HG02588 (cell line): Measurements from ENCODE around the gene RYR3.

Source experiments
- ATAC-seq: cut with Tn5 transposase; IDR thresholded peaks from one replicate; pipeline ENCODE4 v1.9.1; 2021; ENCODE audit warnings: mild to moderate bottlenecking, moderate library complexity; ENCODE audit not compliant: unreplicated experiment

The RYR3 gene

DNA sequence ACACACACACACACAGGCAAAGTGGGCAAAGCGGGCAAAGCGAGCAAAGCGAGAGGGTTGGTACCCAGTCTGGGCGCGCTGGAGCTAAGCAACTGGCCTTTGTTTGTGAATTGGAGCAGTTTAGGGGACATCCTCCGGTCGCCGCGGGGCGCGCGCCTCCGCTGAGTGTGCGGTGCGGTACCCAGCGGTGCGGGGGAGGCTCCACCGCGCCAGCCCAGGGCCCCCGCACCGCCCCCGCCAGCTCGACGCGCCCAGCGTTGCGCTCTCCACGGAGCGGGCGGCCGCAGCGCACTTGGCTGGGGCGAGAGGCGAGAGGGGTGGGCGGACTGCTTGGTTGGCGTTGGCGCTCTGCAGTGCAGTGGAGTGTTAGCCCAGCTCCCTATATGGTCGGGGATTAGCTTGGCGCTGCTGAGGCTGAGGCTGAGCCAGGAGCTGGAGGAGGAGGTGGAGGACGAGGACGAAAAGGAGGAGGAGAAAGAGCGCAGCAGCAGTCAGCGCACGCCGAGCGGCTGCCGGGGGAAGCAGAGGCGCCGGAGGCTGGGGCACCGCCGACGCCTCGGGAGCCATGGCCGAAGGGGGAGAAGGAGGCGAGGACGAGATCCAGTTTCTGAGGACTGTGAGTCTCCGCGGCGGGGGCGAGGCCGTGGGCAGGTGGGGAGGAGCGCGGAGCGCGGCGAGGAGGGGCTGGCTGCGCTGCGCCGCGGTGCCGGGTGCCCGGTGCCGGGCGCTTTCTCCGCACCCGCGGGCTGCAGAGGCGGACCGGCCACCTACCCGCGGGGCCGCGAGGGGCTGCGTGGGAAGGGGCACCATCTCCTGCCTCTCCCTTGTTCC is at the start of gene RYR3:
RYR3 (plus strand) TSS at position 487 of the 831 bp plus-strand sequence; CDS start at position 566, 79 bp downstream.
- no peak for ATAC-seq

DNA sequence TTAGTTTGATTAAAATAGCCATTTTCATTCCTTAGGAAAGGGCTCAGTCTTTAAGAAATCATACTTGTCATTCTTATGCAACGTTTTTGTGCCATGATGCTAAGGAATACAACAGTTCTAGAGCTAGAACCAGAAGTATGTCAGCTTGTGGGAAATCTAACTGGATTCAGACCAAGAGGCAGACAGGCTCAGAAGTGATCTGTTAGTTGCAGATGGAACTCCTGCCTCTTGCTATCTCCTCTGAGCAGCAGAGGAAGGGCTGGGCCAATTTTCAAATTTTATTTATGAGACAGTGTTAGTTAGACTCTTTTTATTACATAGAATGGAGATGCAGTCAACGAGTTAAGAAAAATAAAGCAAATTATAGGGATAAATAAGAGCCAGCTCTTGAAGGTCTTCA is 48.5 kb upstream of the RYR3 start:
- ATAC-seq: no peak

DNA sequence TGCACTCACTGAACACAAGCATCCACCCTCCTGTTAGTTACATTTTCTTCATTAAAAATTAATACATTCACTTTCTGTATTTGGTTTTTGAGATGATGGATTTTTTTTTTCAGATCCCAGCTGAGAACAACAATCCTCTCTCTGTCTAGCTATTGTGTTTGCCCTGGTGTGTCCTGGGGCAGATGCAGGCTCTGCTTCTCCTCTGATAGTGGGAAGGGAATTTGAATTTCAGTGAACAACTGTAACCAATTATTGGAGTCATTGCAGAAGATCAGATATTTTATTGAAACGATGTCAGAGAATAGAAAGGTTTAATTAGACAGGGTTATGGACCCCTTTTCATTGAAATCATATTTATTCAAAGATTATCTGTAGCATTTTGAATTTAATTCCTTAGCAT is 33.1 kb upstream of the RYR3 start:
- ATAC-seq: no peak

DNA sequence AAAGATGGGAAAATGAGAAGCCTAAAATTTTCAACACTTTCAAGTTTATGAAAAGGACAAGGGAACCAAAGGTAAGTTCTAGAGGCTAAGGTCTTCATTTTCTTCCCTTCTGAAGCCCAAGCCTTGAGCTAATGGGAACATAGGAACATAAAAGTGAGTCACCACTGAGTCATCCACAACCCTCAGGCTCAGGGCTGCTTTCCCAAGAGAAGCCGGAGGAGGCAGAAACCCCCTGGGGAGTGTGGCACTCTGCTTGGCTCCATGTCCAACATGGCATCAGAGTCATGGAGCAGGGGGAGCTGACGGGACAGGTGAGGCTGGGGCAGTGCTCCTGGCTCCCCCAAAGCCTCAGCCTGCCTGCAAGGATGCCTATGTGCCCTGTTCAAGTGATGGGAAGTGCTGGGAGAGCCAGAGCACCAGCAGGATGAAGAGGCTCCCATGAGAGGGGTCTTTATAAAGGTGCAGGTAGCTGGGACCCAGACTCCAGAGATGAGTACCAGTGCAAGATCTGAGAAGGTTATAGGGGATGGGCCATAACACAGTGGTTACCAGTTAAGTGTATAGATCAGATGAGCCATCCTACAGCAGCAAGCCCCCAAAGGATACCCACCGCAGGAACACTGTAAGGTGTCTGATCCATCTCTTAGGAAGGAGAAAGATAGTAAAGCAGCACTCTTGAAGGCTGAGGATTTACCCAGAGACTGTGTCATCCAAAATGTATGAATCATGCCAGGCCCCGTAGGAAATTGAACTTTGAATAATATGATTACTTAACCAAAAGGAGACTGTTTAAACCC is 31.8 kb upstream of the RYR3 start:
- ATAC-seq: no peak

DNA sequence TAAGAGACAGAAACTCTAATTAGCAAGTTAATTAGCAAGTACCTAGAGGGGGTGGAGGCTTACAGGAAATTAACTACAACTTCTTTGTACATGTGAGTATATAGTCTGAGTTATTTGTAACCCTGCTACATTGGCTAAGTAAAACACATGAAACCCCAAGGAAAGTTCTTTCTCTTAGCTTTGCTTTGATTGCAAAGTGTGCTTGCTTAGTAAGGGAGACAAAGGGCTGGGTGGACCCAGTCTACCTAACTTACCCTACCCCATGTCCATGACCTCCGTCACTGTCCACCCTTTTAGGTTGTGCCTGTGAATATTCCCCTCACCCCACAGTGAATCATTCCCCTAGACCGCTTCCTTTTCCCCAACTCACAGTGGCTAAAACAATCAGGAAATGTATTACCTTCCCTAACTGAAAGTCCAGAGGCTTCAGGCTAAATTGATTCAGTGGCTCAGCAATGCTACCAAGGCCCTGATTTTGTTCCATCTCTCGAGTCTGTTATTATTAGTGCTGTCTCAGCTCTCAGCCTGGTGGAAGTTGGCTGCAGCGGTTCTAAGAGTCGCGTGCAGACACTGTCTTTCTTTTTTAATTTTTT is 31.1 kb upstream of the RYR3 start:
- no peak for ATAC-seq

DNA sequence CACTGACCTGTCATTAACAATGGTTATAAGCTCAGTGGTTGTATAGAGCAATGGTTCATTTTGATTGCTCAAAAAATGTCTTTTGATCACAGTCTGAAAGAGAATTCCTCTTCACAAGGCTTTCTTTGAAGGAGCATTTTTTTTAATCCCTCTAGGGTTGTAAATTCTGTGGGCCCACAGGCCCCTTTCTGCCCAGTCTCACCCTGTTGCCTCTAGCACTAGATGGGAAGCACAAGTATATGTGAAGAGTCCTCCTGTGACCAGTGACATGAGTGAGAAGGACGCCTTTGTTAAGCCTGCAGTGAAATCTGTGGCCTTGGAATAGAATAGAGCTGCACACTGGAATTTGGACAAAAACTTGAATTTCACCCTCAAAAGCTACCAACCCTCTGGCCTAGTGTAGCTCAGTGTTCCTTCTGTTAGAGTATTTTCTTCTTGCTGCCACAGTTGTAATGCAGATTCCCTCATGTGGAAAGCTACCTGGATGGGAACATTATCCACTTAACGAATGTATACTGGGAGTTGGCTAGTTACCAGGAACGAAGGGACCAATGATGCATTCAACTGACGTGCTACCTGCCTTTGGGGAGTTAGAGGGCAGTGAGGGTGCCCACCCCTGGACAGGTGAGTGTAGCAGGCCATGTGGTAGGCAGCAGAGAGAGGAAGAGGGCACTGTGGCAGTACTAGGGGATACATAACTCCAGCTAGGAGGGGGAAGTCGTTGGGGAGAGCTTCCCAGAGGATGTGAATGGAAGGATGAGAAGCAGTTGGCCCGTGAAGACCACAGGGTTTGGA is 28.3 kb upstream of the RYR3 start:
- no peak for ATAC-seq

DNA sequence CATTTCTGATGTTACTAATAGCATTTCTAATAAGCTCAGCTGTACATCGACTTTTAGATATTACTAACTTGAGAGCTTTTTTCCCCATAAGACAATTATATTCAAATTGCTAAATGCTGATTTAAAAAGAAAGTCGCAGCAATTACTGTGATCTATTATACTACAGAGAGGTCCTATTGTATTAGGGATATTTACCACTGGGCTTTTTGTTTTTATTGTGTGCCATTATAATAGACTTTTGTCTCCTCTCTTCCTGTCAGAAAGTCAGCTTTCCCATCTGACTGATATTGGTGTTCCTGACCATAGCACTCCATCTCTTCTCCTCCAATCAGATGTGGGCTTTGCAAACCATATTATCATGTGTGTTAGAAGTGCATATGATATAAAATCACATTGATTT is 27.2 kb upstream of the RYR3 start:
- no peak for ATAC-seq

DNA sequence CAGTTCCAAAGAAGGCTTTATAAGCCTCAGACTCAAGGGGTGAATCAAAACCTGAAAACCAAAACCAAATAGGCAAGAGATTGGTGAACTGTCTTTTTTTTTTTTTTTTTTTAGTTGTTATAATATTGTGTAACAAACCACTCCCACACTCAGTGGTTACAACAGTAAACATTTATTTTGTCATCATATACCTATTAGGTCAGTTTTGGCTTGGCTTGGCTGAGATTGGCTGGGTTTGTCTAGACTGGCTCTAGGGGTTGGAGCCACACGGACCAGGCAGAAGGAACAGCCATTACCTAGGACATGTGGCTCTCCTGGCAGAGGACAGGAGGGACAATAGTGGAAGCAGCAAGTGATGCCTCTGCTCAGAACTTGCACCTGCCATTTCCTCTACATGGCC is 26.4 kb upstream of the RYR3 start:
- no peak for ATAC-seq

DNA sequence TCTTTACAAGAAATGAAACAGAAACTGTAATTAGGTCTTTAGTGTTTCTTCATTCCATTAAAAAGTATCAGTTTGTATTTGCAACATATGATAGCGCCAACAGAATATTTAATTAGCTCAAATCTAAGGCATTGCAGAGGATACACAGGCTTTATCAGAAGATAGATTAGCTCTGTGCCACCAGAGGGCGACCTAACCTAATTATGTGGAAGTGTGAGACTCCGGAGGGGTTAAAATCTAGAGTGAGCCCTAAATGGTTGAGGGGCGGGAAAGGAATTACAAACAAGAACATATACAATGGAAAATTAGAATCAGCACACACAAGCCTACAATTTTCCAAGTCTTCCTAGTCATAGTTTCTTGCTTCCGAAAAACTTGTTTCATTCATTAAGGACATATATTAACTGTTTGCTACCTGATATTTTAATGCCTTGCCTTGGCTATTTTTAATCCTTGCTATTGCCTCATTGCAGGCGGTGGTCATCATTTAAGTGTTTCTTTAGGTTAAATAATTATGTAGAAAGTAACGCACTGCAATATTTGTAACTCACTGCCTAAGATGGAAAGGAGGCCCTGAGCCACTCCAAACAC is 18.0 kb upstream of the RYR3 start:
- peak; percentile 50 for ATAC-seq

DNA sequence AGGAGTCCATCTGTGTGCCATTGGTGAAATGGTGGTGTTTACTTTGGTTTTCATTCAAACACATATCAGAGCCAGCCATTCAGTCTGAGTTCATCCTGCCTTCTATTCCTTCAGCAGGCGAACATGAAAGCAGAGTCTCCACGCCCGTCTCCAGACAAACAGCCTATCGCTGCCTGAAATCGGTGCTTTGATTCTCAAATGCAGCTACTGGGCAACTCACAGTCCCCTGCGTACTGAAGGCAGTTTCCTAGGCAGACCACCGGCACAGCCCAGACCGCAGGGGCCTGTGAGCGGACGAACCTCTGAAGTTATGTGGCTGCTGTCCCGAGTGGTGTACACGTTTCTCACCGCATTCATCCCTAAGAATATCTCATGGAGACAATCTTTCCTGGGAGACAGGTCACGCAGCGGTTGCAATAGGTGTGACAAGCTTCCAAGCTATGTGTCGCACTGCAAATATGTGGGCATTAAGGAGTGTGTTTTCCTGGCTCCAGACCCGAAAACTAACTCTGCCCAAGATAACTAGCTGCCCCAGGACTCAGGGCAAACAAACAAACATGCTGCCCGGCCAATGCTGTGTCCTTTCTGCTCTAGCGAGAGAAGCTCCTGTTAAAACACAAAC is 16.9 kb upstream of the RYR3 start:
- no peak for ATAC-seq

DNA sequence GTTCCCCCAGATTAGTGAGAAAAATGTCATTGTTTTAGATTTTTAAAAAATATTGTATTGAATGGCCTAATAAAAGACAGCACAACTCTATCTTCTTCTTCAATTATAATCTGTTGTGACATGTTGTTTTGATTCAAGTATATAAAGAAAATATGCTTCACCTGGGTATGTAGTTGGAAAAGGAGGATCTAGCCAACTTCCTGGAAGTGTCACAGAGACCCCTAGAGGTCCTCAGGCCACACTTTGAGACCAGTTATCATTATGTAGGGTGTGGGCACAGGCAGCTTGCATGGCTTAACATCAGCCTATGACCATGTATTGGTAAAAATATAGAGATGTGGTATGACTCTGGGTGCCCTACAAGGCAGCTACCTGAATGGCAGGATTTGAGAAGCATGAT is 14.7 kb upstream of the RYR3 start:
- no peak for ATAC-seq

DNA sequence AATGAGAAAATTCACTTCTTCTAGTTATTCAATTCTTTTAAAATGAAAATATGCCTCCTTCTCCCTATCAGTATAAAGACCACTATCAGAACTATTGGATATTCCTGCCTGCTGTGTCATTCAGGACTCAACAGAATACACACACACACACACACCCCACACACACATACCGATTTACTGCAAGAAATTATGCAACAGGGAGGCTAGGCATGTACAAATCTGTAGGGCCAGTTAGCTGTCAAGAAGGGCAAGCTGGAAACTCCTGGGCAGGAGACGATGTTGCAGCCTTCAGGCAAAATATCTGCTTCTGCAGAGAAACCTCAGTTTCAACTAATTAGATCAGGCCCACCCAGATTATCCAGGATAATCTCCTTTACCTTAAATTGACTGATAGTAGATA is 13.9 kb upstream of the RYR3 start:
- no peak for ATAC-seq

DNA sequence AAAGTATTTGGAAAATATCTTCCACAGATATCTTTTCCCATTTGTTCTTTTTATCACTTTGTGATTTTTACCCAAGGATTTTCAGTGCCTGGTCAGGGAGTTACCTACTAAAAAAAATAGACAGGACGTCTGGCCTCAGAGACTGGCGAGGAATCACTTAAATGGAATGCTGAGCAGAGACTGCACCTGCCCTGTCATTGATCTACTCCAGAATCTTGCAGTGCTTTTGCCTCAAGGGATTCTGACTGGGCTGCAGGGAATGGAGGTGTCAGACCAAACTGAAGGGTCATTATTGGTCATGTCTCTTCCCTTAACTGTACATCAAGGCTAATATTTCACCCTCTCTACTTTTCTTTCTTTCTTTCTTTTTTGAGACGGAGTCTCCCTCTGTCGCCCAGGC is 12.1 kb upstream of the RYR3 start:
- no peak for ATAC-seq

DNA sequence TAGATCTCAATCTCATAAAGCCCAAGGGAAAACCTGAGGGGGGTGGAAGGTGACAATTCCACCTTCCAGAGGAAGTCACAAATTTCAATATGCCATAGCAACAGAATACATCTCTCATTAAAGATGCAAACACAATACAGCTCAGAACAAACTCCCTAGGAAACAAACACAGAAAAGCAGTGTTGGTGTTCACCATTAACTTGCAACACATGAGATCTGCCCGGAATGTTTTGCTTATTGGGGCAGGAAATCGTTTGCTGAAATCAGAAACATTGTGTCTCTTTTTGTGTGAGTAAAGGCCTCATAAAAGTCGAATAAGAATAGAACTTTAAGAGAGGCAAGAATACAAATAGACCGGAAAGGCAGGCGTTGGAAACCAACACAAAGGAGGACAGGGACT is 5.8 kb upstream of the RYR3 start:
- no peak for ATAC-seq

DNA sequence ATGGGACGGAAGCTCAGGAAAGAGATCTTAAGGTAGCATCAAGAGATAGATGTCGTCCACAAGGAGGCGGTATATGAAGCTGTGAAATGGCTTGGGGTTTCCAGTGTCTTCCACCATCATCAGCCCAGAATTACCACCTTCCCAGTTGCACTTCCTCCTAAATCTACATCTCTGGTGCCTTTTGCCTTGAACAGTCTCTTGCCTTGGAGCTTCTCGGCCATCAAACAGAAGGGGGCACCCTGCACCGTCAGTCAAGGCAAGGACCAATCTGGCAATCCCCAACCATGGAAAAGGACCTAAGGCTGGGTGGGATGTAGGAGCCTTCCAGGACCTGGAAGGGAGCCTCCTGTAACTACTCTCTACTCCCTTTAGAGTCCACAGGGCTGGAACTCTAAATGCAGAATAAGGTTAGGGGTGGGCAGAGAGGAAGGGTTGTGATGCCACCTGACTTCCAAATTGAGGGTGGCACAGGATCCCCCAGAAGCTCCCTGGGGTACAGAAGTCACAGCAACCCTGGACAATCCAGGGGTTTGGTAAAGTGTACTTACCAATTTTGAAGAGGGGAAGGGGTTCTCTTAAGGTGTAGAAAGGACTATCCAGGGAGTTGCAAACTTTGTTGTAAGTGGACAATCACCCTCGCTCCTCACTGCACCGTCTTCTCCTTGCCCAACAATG is 1.0 kb upstream of the RYR3 start:
- no peak for ATAC-seq

DNA sequence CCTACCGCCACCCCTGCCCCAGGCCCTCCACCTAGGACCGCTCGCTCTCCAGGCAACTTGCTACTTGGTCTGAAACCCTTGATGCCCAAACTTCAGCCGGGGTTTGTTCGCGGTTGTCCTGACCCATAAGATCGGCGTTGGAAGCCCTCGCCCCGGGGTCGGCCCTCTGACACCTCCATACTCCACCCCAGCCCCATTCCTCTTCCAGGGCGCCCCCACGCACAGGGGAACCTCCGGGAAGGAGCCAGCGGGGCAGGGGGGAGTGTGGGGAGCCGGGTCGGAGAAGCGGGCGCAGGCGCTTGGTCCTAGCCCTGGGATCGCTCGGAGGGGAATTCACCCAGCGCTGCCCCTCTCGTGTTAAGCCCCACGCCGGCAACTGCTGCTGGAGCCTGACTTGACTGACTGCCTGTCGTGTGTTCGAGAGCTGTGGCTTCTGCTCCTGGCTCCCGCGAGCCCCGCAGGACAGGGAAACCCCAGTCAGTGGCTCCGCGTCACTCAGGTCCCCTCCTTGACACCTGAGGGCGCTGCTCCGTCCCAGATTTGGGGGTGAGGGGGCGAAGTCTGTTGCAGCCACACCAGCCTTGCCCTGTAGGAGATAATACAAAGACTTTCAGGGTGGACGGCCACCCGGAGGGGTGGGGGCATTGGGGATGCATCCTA is 675 bp downstream of the RYR3 start:
- no peak for ATAC-seq

DNA sequence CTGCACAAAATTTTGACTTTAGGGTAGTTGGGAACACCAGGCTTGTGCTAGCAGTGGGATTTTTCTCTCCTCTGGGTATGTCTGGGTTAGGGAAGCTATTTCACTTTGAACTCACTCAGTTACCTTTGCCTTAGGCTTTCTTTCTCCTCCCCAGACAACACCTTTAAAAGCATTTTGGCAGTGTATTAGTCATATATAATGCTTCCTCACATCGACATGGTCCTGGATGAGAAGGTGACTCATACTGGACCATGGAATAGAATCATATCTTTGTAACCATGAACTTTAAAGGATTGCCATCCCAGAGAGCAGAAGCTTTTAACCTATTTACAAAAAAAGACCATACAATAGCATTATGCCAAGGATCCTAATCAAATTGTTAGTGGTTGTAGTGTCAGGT is 2.7 kb downstream of the RYR3 start:
- ATAC-seq: no peak

DNA sequence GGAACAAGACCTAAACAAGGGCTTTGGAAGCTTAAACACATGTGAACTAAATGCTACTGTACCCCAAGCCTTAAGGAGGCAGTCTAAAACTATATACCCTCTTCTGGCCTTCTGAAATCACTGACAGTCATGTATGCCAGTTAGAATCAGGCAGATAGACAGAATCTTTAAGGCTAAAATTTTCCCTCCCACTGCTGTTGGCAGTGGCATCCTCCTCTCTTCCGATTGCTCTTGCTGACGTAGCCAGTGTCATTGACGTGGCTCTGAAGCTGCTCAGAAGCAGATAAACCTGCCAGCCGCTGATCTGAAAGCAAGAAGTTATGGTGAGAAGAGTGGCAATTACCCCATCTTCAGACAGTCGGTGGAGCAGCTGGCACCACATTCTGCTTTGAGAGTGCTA is 3.3 kb downstream of the RYR3 start:
- ATAC-seq: no peak

DNA sequence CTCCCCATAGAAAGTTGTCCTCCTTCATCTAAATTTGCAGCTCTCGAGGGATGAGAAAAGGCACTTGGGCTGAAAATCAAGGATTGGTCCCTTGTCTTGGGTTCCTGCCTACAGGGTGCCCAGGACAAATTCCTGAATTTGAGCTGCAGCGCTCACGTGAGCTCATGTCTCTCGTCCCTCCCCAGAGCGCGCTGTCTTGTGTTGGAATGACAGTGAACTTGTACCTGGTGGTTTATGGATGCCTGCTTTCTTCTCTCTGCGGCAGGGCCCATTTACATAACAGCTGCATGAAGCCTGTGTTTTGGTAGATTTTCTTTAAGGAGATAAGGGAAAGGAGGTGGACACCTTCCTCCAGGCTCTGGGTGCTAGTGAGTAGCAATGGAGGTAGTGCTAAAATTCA is 4.3 kb downstream of the RYR3 start:
- no peak for ATAC-seq
